SK-N-DZ (cell line): Measurements from ENCODE around the gene LRBA.
"Not testable (repeated sequence)": the region's sequence is repeated elsewhere in the genome, so short reads cannot be mapped to it uniquely, and the experiment has no call there.

ENCODE experiments used
- DNase-seq: peaks from one replicate; pipeline ENCODE4 v3.0.0-alpha.2; 2015; ENCODE audit warnings: low spot score

Gene LRBA

GRCh38 chr4:150743564-150744342 lies 271.3 kb downstream of the LRBA start:
- peak; percentile 32 for DNase-seq

- DNase-seq: not testable (repeated sequence)
Measured at GRCh38 chr4:150742930-150743329, 272.2 kb downstream of the LRBA start.

GRCh38 chr4:150739591-150739990 lies 275.5 kb downstream of the LRBA start:
- DNase-seq: no peak

- DNase-seq: no peak
Measured at GRCh38 chr4:150725957-150726523, 289.0 kb downstream of the LRBA start.

GRCh38 chr4:150723727-150724411 lies 291.2 kb downstream of the LRBA start:
- DNase-seq: no peak

- no peak for DNase-seq
Measured at GRCh38 chr4:150722908-150723362, 292.1 kb downstream of the LRBA start.

- DNase-seq: peak; percentile 15
Measured at GRCh38 chr4:150720973-150721518, 294.0 kb downstream of the LRBA start.

- DNase-seq: no peak
Measured at GRCh38 chr4:150717952-150718351, 297.1 kb downstream of the LRBA start.

GRCh38 chr4:150714462-150715438 lies 300.3 kb downstream of the LRBA start:
- no peak for DNase-seq

- no peak for DNase-seq
Measured at GRCh38 chr4:150713251-150713650, 301.8 kb downstream of the LRBA start.

GRCh38 chr4:150710770-150711375 lies 304.2 kb downstream of the LRBA start:
- no peak for DNase-seq

GRCh38 chr4:150708004-150708403 lies 307.1 kb downstream of the LRBA start:
- peak; percentile 96 for DNase-seq

GRCh38 chr4:150699599-150699998 lies 315.5 kb downstream of the LRBA start:
- DNase-seq: no peak

- DNase-seq: no peak
Measured at GRCh38 chr4:150695162-150695561, 319.9 kb downstream of the LRBA start.

- no peak for DNase-seq
Measured at GRCh38 chr4:150694438-150694837, 320.6 kb downstream of the LRBA start.

GRCh38 chr4:150683775-150684350 lies 331.2 kb downstream of the LRBA start:
- DNase-seq: peak; percentile 26

- peak; percentile 50 for DNase-seq
Measured at GRCh38 chr4:150682126-150682525, 333.0 kb downstream of the LRBA start.

- no peak for DNase-seq
Measured at GRCh38 chr4:150681063-150681462, 334.0 kb downstream of the LRBA start.

GRCh38 chr4:150680651-150681050 lies 334.4 kb downstream of the LRBA start:
- DNase-seq: peak; percentile 31

GRCh38 chr4:150679765-150680343 lies 335.2 kb downstream of the LRBA start:
- DNase-seq: no peak
